SW 1271 (cell line): Measurements from ENCODE around the gene PHACTR4.
"Not testable (repeated sequence)": the region's sequence is repeated elsewhere in the genome, so short reads cannot be mapped to it uniquely, and the experiment has no call there.

Source experiments
- DNase-seq, 2 experiments: peaks; one replicate each; lab custom pipeline; 2025; lab: John Stamatoyannopoulos, UW

PHACTR4 gene

GRCh38 chr1:28503117-28503516 is 133.6 kb downstream of the PHACTR4 start:
- DNase-seq = no peak

GRCh38 chr1:28505406-28506187 is 136.1 kb downstream of the PHACTR4 start, which contains the start of gene RCC1:
RCC1 (plus strand) TSS chr1:28506043; CDS start chr1:28529867, 23,824 bp downstream.
- DNase-seq = peak; percentile 84 to 95

GRCh38 chr1:28506907-28507246 is 137.3 kb downstream of the PHACTR4 start:
- no peak for DNase-seq

- no peak for DNase-seq
These were observed 137.7 kb downstream of the PHACTR4 start for GRCh38 chr1:28507247-28507645.

GRCh38 chr1:28507646-28508434 is 138.3 kb downstream of the PHACTR4 start:
- no peak for DNase-seq

- no peak for DNase-seq
These were observed 138.9 kb downstream of the PHACTR4 start for GRCh38 chr1:28508435-28508754.

- DNase-seq = no peak
These were observed 140.2 kb downstream of the PHACTR4 start for GRCh38 chr1:28509705-28510272.

- DNase-seq = peak in 1 of 2 experiments; percentile 48
These were observed 140.9 kb downstream of the PHACTR4 start for GRCh38 chr1:28510273-28510969.

- peak in 1 of 2 experiments; percentile 46 for DNase-seq
These were observed 141.5 kb downstream of the PHACTR4 start for GRCh38 chr1:28510970-28511440.

GRCh38 chr1:28512058-28512611 is 142.6 kb downstream of the PHACTR4 start:
- peak in 1 of 2 experiments; percentile 28 for DNase-seq

GRCh38 chr1:28514445-28514933 is 144.9 kb downstream of the PHACTR4 start:
- DNase-seq = not testable (repeated sequence)

- DNase-seq = no peak
These were observed 147.0 kb downstream of the PHACTR4 start for GRCh38 chr1:28516518-28516956.

GRCh38 chr1:28517649-28517999 is 148.1 kb downstream of the PHACTR4 start:
- DNase-seq = peak in 1 of 2 experiments; percentile 55

GRCh38 chr1:28518000-28518744 is 148.6 kb downstream of the PHACTR4 start:
- DNase-seq = peak; percentile 61 to 65

- DNase-seq = peak in 1 of 2 experiments; percentile 25
These were observed 149.3 kb downstream of the PHACTR4 start for GRCh38 chr1:28518745-28519341.

GRCh38 chr1:28519946-28520725 is 150.6 kb downstream of the PHACTR4 start:
- no peak for DNase-seq

- DNase-seq = not testable (repeated sequence)
These were observed 151.3 kb downstream of the PHACTR4 start for GRCh38 chr1:28520796-28521195.

GRCh38 chr1:28521502-28522164 is 152.1 kb downstream of the PHACTR4 start:
- DNase-seq = no peak

- DNase-seq = not testable (repeated sequence)
These were observed 153.0 kb downstream of the PHACTR4 start for GRCh38 chr1:28522537-28522936.
